ENCODE measurements around the gene STAT1.

Gene STAT1

DNA sequence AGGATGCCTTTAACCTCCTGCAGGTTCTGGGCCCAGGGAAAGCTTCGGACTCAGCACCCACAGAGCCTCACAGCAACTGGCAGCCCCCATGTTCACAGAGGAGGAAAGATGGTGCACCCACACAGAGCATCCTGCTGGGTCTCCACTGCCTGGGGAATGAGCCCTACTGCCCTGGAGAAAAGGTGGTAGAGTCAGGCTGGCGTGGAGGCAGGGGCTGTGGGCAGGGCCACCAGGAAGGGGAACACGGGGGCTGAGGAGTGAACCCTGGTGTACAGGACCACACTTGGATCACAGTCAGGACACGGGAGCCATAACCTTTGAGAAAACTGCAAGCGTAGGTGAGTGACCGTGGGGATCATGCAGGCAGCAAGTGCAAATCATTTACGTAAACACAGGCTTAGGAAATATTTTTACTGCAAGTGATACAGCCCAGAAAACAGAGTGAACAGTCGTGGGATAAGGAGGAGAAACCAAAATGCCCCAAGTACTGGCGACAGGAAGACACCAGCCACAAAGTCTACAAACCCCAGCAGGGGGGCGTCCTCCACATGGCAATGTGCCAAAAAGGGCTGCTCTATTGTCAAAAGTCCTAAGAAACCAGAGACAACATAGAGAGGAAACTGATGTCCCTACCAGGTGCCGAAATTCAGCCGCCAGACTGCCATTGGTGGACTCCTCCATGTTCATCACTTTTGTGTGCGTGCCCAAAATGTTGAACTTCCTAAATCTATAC lies 27.6 kb downstream of the STAT1 start:
- Histone ChIP-seq H3K27ac (ENCODE audit: low read depth, low read length) (no peak overlapping the region), H3K36me3 (ENCODE audit: control insufficient read depth, insufficient read depth, low read length) (peaks cover 60% of the 10 kb centered on the region), H3K4me3 (ENCODE audit: low read length) (no peak overlapping the region), H3K4me1 (ENCODE audit: control insufficient read depth, insufficient read depth, low read length) (no peaks in the 10 kb centered on the region), H3K9ac (ENCODE audit: low read length) (no peak overlapping the region), H3K27me3 (ENCODE audit: control insufficient read depth, insufficient read depth, low read length) (no peaks in the 10 kb centered on the region)

DNA sequence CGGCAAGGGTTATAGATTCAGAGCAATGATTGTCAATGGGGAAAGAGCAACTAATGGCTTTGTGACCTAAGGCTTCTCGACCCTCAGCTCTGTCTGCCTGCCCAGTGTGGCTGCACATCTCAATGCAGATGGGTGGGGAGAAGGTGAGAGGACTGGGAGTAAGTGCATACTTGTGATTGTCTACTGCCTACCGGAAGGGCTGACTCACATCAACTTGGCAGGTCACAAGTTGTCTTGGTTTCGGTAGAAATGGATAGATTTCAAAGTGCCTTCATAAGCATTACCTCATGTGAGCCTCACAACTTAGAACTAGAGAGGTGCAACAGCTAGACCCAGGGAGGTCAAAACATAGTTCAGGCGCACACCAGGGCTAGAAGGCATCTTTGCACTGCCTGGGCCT lies 29.4 kb downstream of the STAT1 start:
- Histone ChIP-seq H3K4me1 (ENCODE audit: control insufficient read depth, insufficient read depth, low read length) (no peaks in the 10 kb centered on the region), H3K9ac (ENCODE audit: low read length) (no peak overlapping the region), H3K36me3 (ENCODE audit: control insufficient read depth, insufficient read depth, low read length) (peaks cover 53% of the 10 kb centered on the region), H3K4me3 (ENCODE audit: low read length) (no peak overlapping the region), H3K27me3 (ENCODE audit: control insufficient read depth, insufficient read depth, low read length) (no peaks in the 10 kb centered on the region), H3K27ac (ENCODE audit: low read depth, low read length) (no peak overlapping the region)

DNA sequence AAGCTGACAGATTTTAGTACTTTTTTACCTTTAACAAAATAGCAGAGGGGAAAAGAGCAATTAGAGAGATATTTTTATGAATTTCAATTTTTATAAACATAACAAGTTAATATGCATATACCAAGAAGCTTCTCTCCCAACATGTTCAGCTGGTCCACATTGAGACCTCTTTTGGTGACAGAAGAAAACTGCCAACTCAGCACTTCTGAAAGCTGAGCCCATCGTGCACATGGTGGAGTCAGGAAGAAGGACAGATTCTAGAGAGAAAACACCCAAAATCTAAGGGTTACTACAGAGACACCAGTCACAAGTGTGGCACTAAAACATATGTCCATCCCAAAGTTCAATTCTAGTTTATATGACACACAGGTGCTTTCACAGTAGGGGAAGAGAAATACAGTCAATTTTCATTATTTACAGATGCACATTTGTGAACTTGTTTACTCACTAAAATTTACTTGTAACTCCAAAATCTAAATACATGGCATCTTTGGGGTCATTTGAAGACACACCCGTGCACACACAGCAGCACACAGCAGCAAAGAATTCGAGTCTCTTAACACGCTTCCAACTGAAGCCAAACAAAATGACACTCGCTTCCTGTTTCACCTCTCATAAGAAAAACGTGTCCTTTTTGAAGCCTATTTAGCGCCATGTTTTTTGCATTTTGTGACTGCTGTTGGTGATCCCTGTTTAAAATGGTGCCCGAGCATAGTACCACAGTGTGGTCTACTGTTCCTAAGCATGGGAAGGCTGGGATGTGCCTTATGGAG lies 31.5 kb downstream of the STAT1 start:
- Histone ChIP-seq H3K36me3 (ENCODE audit: control insufficient read depth, insufficient read depth, low read length) (peaks cover 42% of the 10 kb centered on the region), H3K4me3 (ENCODE audit: low read length) (no peak overlapping the region), H3K27ac (ENCODE audit: low read depth, low read length) (no peak overlapping the region), H3K4me1 (ENCODE audit: control insufficient read depth, insufficient read depth, low read length) (no peaks in the 10 kb centered on the region), H3K27me3 (ENCODE audit: control insufficient read depth, insufficient read depth, low read length) (no peaks in the 10 kb centered on the region), H3K9ac (ENCODE audit: low read length) (no peak overlapping the region)

DNA sequence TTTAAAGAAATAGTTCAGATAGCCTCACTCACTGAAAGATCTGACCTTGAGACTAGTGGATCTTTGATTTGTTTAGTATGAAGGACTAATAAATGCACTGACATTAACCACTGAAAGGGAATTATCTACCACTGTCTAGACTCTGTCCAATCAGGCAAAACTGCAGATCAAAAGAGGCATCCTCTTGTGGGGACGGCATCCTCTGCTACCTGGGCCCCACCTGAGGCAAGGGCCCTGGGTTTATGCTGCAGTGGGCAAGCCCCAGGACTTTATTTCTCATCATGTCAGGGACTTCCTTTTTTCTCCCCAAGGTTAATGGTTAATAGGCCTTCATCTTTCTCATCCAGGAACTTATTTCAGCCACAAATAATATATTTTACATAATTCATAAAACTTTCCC lies 32.2 kb downstream of the STAT1 start:
- Histone ChIP-seq H3K27ac (ENCODE audit: low read depth, low read length) (no peak overlapping the region), H3K4me1 (ENCODE audit: control insufficient read depth, insufficient read depth, low read length) (no peaks in the 10 kb centered on the region)

DNA sequence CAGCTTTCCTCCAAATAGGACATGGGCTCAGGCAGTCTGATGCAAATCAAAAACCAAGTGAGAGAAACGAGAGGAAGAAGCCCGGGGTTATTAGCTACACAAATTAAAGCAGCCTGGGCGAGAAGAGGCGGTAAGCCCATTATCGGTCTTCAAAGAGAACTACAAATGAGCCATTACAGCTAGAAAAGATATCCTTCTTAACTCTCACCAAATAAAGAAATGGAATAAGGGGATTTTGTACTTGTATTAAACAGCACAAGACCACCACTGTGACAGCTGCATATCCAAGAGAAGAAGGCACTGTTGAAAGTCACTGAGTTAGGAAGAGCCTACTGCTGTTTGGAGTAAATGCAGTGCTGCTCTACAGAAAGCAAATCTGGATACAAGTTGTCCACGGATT lies 32.6 kb downstream of the STAT1 start:
- H3K4me3 ChIP-seq (ENCODE audit: low read length): no peak overlapping the region
- no peaks in the 10 kb centered on the region for H3K4me1 ChIP-seq (ENCODE audit: control insufficient read depth, insufficient read depth, low read length)
- H3K9ac ChIP-seq (ENCODE audit: low read length): no peak overlapping the region
- H3K27ac ChIP-seq (ENCODE audit: low read depth, low read length): no peak overlapping the region
- H3K36me3 ChIP-seq (ENCODE audit: control insufficient read depth, insufficient read depth, low read length): peaks cover 39% of the 10 kb centered on the region
- no peaks in the 10 kb centered on the region for H3K27me3 ChIP-seq (ENCODE audit: control insufficient read depth, insufficient read depth, low read length)

More for the DNA sequence above, 32.2 kb downstream of the STAT1 start:
- Histone ChIP-seq H3K36me3 (ENCODE audit: control insufficient read depth, insufficient read depth, low read length) (peaks cover 40% of the 10 kb centered on the region), H3K9ac (ENCODE audit: low read length) (no peak overlapping the region), H3K27me3 (ENCODE audit: control insufficient read depth, insufficient read depth, low read length) (no peaks in the 10 kb centered on the region), H3K4me3 (ENCODE audit: low read length) (no peak overlapping the region)

DNA sequence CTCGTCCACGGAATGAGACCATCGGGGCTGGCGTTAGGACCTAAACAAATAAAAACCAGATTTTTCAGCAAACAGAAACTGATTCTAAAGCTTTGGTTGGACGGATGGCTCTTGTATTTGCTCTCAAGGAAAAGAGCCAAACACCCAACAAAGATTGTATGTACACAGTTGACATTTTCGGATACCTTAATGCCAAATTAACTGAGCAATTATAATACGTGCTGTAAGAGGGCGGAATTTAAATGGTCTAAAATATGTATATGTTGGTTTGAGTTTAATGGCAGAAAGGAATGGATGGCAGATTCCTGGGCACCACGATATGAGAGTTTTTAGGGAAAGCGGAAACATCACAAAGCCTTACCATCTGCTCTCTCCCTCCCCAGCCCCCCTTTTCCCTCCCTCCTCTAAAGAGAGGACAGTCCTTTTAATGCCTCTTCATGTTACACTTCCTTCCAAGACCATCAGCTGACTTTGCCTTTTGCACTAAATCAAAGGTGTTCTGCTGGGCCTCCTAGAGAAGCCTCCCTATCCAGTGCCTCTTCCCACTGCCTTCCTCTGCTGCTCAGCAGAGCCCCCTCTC lies 33.3 kb downstream of the STAT1 start:
- Histone ChIP-seq H3K36me3 (ENCODE audit: control insufficient read depth, insufficient read depth, low read length) (peaks cover 33% of the 10 kb centered on the region), H3K9ac (ENCODE audit: low read length) (no peak overlapping the region), H3K4me1 (ENCODE audit: control insufficient read depth, insufficient read depth, low read length) (no peaks in the 10 kb centered on the region), H3K4me3 (ENCODE audit: low read length) (no peak overlapping the region), H3K27me3 (ENCODE audit: control insufficient read depth, insufficient read depth, low read length) (no peaks in the 10 kb centered on the region), H3K27ac (ENCODE audit: low read depth, low read length) (no peak overlapping the region)

DNA sequence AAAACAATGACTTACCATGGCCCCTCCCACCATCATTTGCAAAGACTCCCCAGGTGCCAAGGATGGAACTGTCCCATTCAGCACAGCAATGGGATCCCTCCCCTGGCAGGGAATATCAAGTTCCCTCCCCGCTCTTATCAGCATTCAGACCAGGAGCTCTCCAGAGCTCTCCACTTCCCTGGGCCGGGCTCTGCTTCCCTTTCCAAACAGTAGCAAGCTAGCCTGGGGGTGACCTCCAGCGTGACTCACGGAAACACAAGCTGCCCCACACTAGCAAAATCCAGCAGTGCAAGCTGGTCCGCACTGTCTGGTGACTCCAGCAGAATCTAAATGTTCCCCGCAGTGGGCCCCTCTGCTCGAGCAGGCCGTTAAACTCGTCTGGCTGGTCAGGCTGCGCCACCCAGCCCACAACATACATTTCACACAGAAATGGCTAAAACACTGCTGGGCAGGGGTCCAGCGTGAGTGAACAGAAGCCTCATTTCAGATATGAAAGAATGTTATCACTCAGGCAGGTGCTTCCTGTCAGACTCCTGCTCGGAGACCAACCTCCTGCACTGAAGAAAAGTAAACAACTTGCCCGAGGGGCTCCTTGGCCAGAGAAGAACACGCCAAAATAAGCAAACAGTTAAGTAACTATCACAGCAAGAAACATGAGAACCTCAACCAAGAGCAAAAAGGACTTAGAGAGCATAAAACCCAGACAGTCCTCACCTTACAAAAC lies 33.9 kb downstream of the STAT1 start:
- Histone ChIP-seq H3K27ac (ENCODE audit: low read depth, low read length) (no peak overlapping the region), H3K27me3 (ENCODE audit: control insufficient read depth, insufficient read depth, low read length) (no peaks in the 10 kb centered on the region), H3K36me3 (ENCODE audit: control insufficient read depth, insufficient read depth, low read length) (peaks cover 30% of the 10 kb centered on the region), H3K4me3 (ENCODE audit: low read length) (no peak overlapping the region), H3K4me1 (ENCODE audit: control insufficient read depth, insufficient read depth, low read length) (no peaks in the 10 kb centered on the region), H3K9ac (ENCODE audit: low read length) (no peak overlapping the region)

DNA sequence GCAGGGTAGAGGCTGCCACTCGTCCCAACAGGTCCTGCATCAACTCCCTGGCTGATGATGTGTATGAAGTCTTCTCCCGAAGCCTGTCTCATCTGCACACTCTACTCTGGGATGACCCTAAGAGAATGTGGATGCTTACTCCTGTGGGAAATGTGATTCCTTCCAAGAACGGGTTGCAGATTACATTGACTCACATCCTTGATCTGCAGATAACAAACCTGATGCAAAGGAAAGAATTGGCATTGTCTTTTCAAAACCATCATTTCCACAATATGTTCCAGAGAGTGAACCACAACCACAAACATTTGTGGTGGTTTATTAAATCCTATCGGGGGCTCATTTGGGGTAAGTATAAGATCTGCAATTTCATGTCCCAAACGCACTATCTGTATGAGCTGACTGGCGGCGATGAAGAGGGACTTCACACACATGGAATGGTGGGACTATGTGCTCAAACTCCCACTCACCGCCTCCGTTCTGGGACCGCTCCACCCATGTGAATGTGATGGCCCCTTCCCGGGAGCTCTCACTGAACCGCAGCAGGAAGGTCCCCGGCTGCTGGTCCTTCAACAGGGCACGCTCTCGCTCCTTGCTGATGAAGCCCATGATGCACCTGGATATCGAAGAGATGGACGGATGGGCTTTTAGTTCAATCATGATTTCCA lies 35.5 kb downstream of the STAT1 start:
- H3K36me3 ChIP-seq (ENCODE audit: control insufficient read depth, insufficient read depth, low read length): peaks cover 29% of the 10 kb centered on the region
- no peak overlapping the region for H3K9ac ChIP-seq (ENCODE audit: low read length)
- no peaks in the 10 kb centered on the region for H3K27me3 ChIP-seq (ENCODE audit: control insufficient read depth, insufficient read depth, low read length)
- no peaks in the 10 kb centered on the region for H3K4me1 ChIP-seq (ENCODE audit: control insufficient read depth, insufficient read depth, low read length)
- no peak overlapping the region for H3K4me3 ChIP-seq (ENCODE audit: low read length)
- H3K27ac ChIP-seq (ENCODE audit: low read depth, low read length): no peak overlapping the region

DNA sequence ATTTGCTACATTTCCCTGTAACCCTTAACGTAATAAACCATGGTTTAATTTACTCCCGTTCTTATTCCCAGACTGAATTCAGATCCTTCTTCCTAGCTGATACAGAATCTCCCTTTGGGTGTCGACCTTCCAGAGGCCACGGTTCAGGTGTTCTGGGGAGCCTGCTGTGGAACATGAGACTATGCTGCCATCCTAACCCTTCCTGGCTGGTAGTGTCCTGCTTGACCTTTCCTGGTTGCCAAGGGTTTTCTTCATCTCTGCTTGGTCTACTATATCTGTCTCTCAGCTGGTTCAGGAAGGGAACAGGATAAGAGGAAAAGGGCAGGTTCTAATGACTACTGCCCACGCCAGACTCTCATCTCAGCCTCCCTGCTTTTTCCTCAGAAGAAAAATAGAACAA lies 36.5 kb downstream of the STAT1 start:
- Histone ChIP-seq H3K27ac (ENCODE audit: low read depth, low read length) (no peak overlapping the region), H3K4me1 (ENCODE audit: control insufficient read depth, insufficient read depth, low read length) (no peaks in the 10 kb centered on the region), H3K4me3 (ENCODE audit: low read length) (no peak overlapping the region)

DNA sequence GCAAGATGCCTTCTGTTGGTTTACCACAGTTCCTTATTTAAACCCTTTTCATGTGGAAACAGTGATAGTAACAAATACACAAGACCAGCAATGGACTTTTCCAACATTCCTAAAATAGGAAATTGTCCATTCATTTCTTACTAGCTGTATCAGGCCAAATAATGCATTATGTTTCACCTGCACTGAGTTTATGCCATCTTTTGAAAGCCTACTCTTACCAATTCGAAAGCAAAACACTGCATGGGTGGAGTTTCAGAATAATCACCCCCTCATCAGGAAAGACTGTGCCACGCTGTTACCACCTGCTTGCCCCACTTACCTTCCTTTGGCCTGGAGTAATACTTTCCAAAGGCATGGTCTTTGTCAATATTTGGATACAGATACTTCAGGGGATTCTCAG lies 37.5 kb downstream of the STAT1 start:
- Histone ChIP-seq H3K36me3 (ENCODE audit: control insufficient read depth, insufficient read depth, low read length) (peaks cover 32% of the 10 kb centered on the region), H3K9ac (ENCODE audit: low read length) (no peak overlapping the region), H3K27ac (ENCODE audit: low read depth, low read length) (no peak overlapping the region), H3K4me3 (ENCODE audit: low read length) (no peak overlapping the region), H3K4me1 (ENCODE audit: control insufficient read depth, insufficient read depth, low read length) (no peaks in the 10 kb centered on the region), H3K27me3 (ENCODE audit: control insufficient read depth, insufficient read depth, low read length) (no peaks in the 10 kb centered on the region)

More for the DNA sequence above, 36.5 kb downstream of the STAT1 start:
- Histone ChIP-seq H3K27me3 (ENCODE audit: control insufficient read depth, insufficient read depth, low read length) (no peaks in the 10 kb centered on the region), H3K9ac (ENCODE audit: low read length) (no peak overlapping the region), H3K36me3 (ENCODE audit: control insufficient read depth, insufficient read depth, low read length) (peaks cover 27% of the 10 kb centered on the region)

DNA sequence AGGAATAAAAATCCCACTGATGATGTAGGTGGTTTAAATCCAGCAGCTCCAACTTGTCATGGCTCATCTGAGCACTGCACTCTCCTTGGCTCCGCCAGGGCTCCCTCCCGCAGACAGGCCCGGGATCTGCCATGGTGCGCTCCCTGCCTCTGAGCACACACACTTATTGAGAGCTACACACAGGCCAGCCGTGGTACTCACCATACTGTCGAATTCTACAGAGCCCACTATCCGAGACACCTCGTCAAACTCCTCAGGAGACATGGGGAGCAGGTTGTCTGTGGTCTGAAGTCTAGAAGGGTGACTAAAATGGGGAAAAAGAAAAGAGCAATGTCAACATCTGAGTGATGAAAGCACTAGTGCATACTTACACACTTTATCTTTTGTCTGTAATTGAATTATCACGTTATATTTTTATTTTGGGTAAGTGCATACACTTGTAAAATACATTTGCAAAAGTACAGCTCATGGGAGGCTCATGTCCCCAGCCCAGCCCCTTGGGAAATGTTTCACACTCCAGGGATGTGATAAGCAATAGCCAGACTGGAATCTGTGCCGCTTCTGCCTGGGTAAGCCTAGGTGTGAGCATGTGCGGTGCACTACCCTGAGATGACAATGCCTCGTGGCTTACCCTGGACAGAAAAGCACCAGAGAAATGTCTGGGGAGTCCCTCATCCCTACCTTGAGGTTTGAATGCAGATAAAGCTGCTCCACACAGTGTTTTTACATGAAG lies 39.2 kb downstream of the STAT1 start:
- no peaks in the 10 kb centered on the region for H3K27me3 ChIP-seq (ENCODE audit: control insufficient read depth, insufficient read depth, low read length)
- H3K27ac ChIP-seq (ENCODE audit: low read depth, low read length): no peak overlapping the region
- no peak overlapping the region for H3K4me3 ChIP-seq (ENCODE audit: low read length)
- no peaks in the 10 kb centered on the region for H3K4me1 ChIP-seq (ENCODE audit: control insufficient read depth, insufficient read depth, low read length)
- peaks cover 35% of the 10 kb centered on the region for H3K36me3 ChIP-seq (ENCODE audit: control insufficient read depth, insufficient read depth, low read length)
- no peak overlapping the region for H3K9ac ChIP-seq (ENCODE audit: low read length)

Data from rectal smooth muscle tissue (tissue), 1 donor.